A549 treated with AZD9567 at 1 μM for 4 hours (cell line): ENCODE data around the gene NRARP. TPM values are rescaled to one million over a fixed set of nuclear protein-coding genes. Genes with fewer than 3 reads are reported as not detected.

Source experiments
- total RNA-seq: library from RNA; stranded (reverse); fragments of 200-300 nt; extraction: Qiagen RNA extraction; gene quantifications from 5 replicates; pipeline ENCODE4 v1.2.3, GENCODE V29; 2022; ENCODE audit not compliant: insufficient read depth

The NRARP gene, protein sequence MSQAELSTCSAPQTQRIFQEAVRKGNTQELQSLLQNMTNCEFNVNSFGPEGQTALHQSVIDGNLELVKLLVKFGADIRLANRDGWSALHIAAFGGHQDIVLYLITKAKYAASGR
- 3.9 to 6.3 TPM (median 4.6 TPM) in 5 replicates for total RNA-seq

DNA sequence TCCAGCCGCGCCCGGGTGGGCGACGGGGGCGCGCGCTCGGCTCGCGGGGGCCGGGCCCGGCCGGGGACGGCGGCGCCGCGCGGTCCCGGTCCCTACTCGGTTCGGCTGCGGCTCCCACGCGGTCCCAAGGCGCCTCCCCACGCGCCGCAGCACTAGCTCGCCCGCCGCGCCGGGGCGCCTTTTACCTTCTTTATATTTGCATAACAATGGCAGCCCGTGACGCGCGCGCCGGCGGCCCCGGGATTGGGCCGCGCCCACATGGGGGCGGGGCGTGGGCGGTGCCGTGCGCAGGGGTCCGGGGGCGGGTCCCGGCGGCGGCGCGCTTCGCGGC is at the start of gene NRARP:
TSS of gene NRARP (minus strand) at position 154 of the 331 bp plus-strand sequence. CDS start 343 bp downstream, outside the sequence.

DNA sequence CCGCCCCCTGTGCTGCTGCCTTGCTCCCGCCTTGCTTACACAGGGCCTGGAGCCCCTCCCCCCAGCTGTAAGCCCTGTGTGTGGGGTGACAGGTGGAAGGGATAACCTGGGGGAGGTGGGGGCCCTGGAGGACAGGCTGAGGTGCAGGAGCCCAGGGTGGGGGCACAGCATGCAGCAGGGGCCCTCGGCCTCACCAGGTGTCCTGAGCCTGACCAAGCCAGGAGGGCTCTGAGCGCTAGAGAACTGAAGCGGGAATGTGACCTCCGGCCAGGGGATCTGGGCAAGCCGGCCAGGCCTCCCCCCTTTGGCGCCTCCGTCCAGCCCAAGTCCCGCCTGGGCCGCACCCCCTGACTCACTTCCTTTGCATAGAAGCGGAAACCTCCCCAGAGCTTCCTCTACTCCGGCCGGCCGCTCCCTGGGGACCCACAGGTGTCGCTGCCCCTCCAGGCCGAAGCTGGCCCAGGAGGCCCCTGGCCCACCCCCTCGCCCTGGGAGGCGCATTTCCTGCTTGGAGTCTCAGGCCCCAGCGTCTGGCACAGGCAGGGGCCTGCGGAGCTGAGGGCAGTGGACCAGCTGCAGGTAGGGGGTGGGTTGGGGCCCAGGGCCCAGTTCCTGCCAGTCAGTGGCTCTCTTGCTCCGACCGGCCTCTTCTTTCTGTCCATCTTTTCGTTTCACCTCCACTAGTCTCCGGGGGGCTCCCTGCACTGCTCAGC is 24.6 kb downstream of the NRARP start, which contains the start of gene TOR4A:
TSS of gene TOR4A (plus strand) at position 398 of the 713 bp plus-strand sequence. CDS start 964 bp downstream, outside the sequence.

DNA sequence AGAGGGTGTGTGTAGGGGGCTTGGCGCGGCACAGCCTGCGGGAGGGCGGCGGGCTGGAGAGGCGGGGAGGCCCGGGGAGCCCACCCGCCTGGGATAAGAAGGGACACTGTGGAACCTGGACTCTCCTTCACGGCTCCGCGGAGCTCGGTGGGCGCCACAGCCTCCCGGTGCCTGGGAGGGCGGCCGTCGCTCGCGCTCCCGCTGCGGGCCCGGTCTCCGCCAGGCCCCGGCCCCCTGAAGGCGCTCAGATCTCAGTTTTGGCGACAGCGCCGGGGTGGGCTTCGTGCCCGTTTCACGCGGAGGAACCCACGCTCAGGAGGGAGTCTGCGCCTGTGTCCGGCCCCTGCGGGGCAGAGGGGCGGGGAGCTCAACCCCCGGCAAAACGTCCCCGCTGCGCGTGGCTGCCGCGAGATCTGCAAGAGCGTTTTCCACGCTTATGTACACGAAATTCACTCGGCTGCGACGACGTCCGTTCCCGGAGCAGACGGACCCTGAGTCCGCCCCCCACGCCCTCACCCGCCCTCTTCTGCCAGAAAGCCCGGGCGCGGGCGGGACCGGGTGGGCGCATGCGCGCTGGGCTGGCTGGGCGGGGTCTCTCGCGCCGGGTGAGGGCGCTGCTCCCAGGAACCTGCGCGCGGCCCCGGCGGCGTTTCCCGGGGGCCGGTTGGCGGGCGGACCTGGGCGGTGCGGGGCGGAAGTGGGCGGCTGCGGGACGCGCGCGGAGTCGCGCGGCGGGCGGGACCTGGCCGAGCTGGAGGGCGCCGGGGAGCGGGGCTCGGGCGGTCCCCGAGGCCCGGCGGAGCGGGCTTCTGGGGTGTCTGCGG is 47.2 kb downstream of the NRARP start, which contains the start of gene NELFB:
TSS of gene NELFB (plus strand) at position 704 of the 824 bp plus-strand sequence.

DNA sequence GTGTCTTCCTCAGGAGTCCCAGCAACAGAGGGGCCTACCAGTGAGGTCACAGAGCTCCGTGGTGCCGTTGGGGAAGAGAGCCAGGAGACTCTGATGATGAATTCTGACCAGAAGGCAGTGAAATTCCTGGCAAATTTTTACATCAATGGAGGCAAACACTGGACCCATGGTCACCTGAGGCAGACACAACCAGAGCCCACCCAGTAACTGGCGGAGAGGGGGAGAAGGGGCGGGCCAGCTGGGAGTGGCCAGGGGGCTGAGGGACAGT is 50.9 kb downstream of the NRARP start, which contains the start of gene STPG3:
TSS of gene STPG3 (plus strand) at position 93 of the 268 bp plus-strand sequence. CDS start at position 94, 1 bp downstream.

Other genes with a start within 250 kb of the NRARP start
- 1.4 to 3.0 TPM (median 2.6 TPM) in 5 replicates for gene ENTPD2, start 248.2 kb downstream of the NRARP start, total RNA-seq
- 14.9 to 28.4 TPM (median 24.6 TPM) in 5 replicates for gene SAPCD2, start 231.7 kb downstream of the NRARP start, total RNA-seq
- 9.8 to 16.4 TPM (median 11.7 TPM) in 5 replicates for gene UAP1L1, start 224.8 kb downstream of the NRARP start, total RNA-seq
- 40.8 to 56.5 TPM (median 52.7 TPM) in 5 replicates for gene MAN1B1, start 215.3 kb downstream of the NRARP start, total RNA-seq
- gene DPP7, start 187.5 kb downstream of the NRARP start, total RNA-seq, result 65.1 to 122 TPM (median 115 TPM) in 5 replicates
- gene GRIN1, start 163.1 kb downstream of the NRARP start, total RNA-seq, result 0.19 to 0.95 TPM (median 0.29 TPM) in 4 of 5 replicates, not detected in the other
- gene LRRC26, start 132.2 kb downstream of the NRARP start, total RNA-seq, result 0.99 to 1.8 TPM (median 1.3 TPM) in 4 of 5 replicates, not detected in the other
- not detected in 5 replicates for gene TMEM210, start 130.2 kb downstream of the NRARP start, total RNA-seq
- 23.3 to 39.2 TPM (median 38.3 TPM) in 5 replicates for gene ANAPC2, start 113.7 kb downstream of the NRARP start, total RNA-seq
- 119 to 158 TPM (median 150 TPM) in 5 replicates for gene SSNA1, start 113.6 kb downstream of the NRARP start, total RNA-seq
- 9.3 to 14.1 TPM (median 12.9 TPM) in 5 replicates for gene TPRN, start 101.5 kb downstream of the NRARP start, total RNA-seq
- gene TMEM203, start 96.6 kb downstream of the NRARP start, total RNA-seq, result 32.0 to 48.4 TPM (median 46.4 TPM) in 5 replicates
- 10.9 to 20.2 TPM (median 20.0 TPM) in 5 replicates for gene NDOR1, start 96.6 kb downstream of the NRARP start, total RNA-seq
- gene RNF208, start 80.0 kb downstream of the NRARP start, total RNA-seq, result 1.7 to 2.3 TPM (median 1.8 TPM) in 4 of 5 replicates, not detected in the other
- 1.7 to 4.2 TPM (median 3.2 TPM) in 5 replicates for gene CYSRT1, start 77.1 kb downstream of the NRARP start, total RNA-seq
- gene RNF224, start 74.8 kb downstream of the NRARP start, total RNA-seq, result 0.17 to 0.29 TPM (median 0.22 TPM) in 4 of 5 replicates, not detected in the other
- 0.06 to 0.14 TPM (median 0.10 TPM) in 4 of 5 replicates, not detected in the other for gene SLC34A3, start 71.4 kb downstream of the NRARP start, total RNA-seq
- gene TUBB4B, start 61.0 kb downstream of the NRARP start, total RNA-seq, result 802 to 950 TPM (median 862 TPM) in 5 replicates
- not detected in 5 replicates for gene STPG3, start 51.0 kb downstream of the NRARP start, total RNA-seq
- 48.5 to 62.6 TPM (median 57.4 TPM) in 5 replicates for gene NELFB, start 46.9 kb downstream of the NRARP start, total RNA-seq
- gene TOR4A, start 24.5 kb downstream of the NRARP start, total RNA-seq, result 15.9 to 26.2 TPM (median 25.4 TPM) in 5 replicates
- gene EXD3, start 120.9 kb upstream of the NRARP start, total RNA-seq, result 5.9 to 7.2 TPM (median 6.7 TPM) in 5 replicates
- 1.3 to 2.0 TPM (median 1.9 TPM) in 4 of 5 replicates, not detected in the other for gene NOXA1, start 121.1 kb upstream of the NRARP start, total RNA-seq
- gene ENTPD8, start 139.1 kb upstream of the NRARP start, total RNA-seq, result 0.19 to 0.28 TPM (median 0.25 TPM) in 4 of 5 replicates, not detected in the other
- 35.0 to 48.0 TPM (median 47.3 TPM) in 5 replicates for gene NSMF, start 157.1 kb upstream of the NRARP start, total RNA-seq
- 0.48 to 1.0 TPM (median 0.88 TPM) in 5 replicates for gene PNPLA7, start 248.1 kb upstream of the NRARP start, total RNA-seq
- 39.2 to 99.9 TPM (median 93.1 TPM) in 5 replicates for gene MRPL41, start 249.6 kb upstream of the NRARP start, total RNA-seq